Fibroblast of villous mesenchyme (primary cell): ENCODE results near the gene ABCD3. TPM values are rescaled to one million over a fixed set of nuclear protein-coding genes. Genes with fewer than 3 reads are reported as not detected.

Experiments used
- DNase-seq: peaks from one replicate; pipeline ENCODE4 v3.0.0-alpha.2; 2010; ENCODE audit warnings: low read depth
- H3K4me3 ChIP-seq: 2 replicates; pipeline ENCODE4 v1.5.1; 2011; ENCODE audit warnings: low read depth, mild to moderate bottlenecking, low read length
- total RNA-seq: library from RNA; depleted of rRNA; stranded (reverse); fragments of >200 nt; gene quantifications from 2 replicates; pipeline ENCODE4 v1.2.3, GENCODE V29; 2012
- TF ChIP-seq, protein P1 (sequence below): IDR thresholded peaks from 2 replicates; pipeline ENCODE4 v1.5.1; 2012; ENCODE audit warnings: low read depth, mild to moderate bottlenecking, low read length; ENCODE audit not compliant: insufficient read depth

ABCD3 gene
- total RNA-seq, 1 donor, result 44.0 TPM

DNA sequence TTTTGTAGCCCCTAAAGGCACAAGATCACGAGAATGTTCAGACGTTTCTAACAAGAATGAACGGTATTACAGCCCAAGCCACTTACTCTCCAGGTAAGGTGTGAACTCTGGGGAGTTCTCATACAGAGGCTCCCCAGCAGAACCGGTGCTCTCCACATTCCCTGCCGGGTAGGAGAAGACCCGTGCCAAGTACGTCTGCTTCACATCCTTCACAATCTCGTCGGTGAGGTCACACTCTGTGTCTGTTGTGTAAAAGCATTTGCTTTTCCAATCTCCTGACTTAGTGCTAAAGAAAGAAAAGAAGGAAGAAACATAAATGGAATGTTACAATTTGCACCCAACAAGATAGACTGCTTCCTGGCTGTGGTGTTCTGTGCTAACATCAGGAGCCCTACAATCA lies 117.7 kb downstream of the ABCD3 start:
- H3K4me3 ChIP-seq, result peak overlapping the region; percentile 69
- peak; percentile 65 for DNase-seq
- TF ChIP-seq, protein P1, sequence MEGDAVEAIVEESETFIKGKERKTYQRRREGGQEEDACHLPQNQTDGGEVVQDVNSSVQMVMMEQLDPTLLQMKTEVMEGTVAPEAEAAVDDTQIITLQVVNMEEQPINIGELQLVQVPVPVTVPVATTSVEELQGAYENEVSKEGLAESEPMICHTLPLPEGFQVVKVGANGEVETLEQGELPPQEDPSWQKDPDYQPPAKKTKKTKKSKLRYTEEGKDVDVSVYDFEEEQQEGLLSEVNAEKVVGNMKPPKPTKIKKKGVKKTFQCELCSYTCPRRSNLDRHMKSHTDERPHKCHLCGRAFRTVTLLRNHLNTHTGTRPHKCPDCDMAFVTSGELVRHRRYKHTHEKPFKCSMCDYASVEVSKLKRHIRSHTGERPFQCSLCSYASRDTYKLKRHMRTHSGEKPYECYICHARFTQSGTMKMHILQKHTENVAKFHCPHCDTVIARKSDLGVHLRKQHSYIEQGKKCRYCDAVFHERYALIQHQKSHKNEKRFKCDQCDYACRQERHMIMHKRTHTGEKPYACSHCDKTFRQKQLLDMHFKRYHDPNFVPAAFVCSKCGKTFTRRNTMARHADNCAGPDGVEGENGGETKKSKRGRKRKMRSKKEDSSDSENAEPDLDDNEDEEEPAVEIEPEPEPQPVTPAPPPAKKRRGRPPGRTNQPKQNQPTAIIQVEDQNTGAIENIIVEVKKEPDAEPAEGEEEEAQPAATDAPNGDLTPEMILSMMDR, result no peak

DNA sequence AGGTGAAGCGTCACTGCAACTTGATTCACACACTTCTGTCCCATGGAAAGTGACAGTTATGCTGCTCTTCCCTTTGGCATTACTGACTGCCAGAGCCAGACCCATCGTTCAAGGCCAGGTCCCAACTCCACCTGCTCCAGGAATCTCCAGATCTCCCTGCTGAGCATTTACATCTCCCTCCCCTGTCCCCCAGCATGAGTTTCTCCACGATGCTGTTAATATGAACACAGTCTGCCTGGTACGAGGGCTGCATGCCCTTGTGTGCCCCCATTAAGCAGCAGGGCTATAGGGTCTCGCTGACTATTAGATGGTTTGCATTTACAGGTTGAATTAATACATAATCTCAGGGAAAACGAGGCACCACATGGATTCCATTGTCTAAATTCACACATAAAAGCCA lies 119.1 kb downstream of the ABCD3 start:
- peak; percentile 35 for DNase-seq
- TF ChIP-seq, protein P1, result no peak
- H3K4me3 ChIP-seq, result peak overlapping the region; percentile 69

GRCh38 chr1:94538243-94538827 lies 120.1 kb downstream of the ABCD3 start:
- peak overlapping the region; percentile 69 for H3K4me3 ChIP-seq
- DNase-seq, result peak; percentile 54
- TF ChIP-seq, protein P1, result peak; percentile 27

DNA sequence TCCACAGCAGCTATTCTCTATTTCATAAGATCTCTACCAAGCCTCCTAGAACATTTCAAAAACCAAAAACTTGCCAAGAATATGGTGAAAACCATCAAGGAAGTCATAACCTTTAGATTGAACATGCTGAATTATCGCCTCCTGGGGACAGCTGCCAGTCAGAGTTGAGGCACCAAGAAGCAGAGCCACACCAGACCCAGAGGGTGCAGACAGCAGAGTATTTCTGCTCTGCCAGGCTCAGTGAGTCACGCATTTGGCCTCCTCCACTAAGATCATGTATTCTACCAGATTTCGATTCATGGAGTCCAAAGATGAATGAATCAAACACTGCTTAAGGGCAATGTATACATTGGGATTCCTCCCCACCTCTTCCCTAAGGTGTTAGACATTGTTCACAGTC lies 121.3 kb downstream of the ABCD3 start:
- peak; percentile 64 for DNase-seq
- H3K4me3 ChIP-seq, result peak overlapping the region; percentile 69
- TF ChIP-seq, protein P1, result no peak

- TF ChIP-seq, protein P1, result no peak
- peak overlapping the region; percentile 69 for H3K4me3 ChIP-seq
- DNase-seq, result peak; percentile 45
Observed at GRCh38 chr1:94540440-94541245, 122.5 kb downstream of the ABCD3 start.

DNA sequence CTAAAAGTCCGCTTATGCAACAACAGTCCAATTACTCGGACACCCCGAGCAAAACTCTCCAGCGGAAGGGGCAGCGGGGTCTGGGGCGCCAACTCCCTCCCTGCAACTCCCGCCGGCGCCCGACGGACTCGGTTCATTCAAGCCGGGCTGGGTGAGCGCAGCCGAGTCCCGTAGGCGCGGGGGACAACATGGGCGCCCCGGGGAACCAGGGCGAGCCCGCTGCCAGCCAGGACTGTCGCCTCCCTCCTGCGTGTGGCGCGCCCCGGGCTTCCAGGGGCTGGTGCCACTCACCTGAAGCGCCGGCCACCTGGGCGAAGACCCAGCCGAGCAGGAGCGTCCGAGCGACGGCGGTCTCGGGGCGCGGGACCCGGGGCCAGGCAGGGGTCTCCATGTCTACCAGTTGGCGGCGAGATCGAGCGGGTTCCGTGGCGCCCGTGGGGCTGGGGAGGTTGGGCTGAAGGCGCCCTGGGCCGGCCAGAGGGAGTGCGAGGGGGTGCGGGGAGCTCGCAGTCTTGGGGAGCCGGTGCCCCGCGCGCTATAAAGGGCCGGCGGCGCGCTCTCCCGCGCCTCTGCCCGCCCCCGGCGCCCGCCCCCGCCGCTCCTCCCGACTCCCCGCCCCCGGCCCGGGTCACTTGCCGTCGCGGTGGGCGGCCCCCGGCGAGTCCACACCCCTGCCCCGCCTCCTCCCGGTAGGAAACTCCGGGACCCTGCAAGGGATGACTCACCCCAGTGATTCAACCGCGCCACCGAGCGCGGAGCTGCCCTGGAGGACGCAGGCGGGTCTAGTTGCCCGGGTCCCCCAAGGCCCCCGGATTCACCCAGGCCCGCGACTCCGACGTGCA lies 123.3 kb downstream of the ABCD3 start, which contains the start of gene F3:
TSS of gene F3 (minus strand) at position 514 of the 842 bp plus-strand sequence. CDS start at position 391, 123 bp downstream.
- peak within 1 kb of the TSS; percentile 69 for H3K4me3 ChIP-seq
- peak; percentile 97 for DNase-seq
- TF ChIP-seq, protein P1, result no peak
